HG03565 (cell line): ENCODE results near the gene FAM193A.
"Not testable (repeated sequence)": the region's sequence is repeated elsewhere in the genome, so short reads cannot be mapped to it uniquely, and the experiment has no call there.

Source experiments
- ATAC-seq: cut with Tn5 transposase; IDR thresholded peaks from one replicate; pipeline ENCODE4 v1.9.1; 2021; ENCODE audit warnings: mild to moderate bottlenecking, moderate library complexity; ENCODE audit not compliant: unreplicated experiment

Gene FAM193A

GRCh38 chr4:2536193-2537010, at the start of gene FAM193A:
TSS of gene FAM193A (plus strand) at chr4:2536647. CDS start at chr4:2536916, 269 bp downstream.
- ATAC-seq = peak; percentile 89

- ATAC-seq = no peak
Measured at GRCh38 chr4:2486981-2487380, 49.5 kb upstream of the FAM193A start.

GRCh38 chr4:2487632-2488031, 48.8 kb upstream of the FAM193A start:
- peak; percentile 50 for ATAC-seq

- no peak for ATAC-seq
Measured at GRCh38 chr4:2489081-2489805, 47.2 kb upstream of the FAM193A start.

- no peak for ATAC-seq
Measured at GRCh38 chr4:2489841-2490552, 46.5 kb upstream of the FAM193A start.

- no peak for ATAC-seq
Measured at GRCh38 chr4:2492970-2493369, 43.5 kb upstream of the FAM193A start.

- ATAC-seq = no peak
Measured at GRCh38 chr4:2494992-2495391, 41.5 kb upstream of the FAM193A start.

GRCh38 chr4:2497324-2497723, 39.1 kb upstream of the FAM193A start:
- ATAC-seq = no peak

- ATAC-seq = peak; percentile 88
Measured at GRCh38 chr4:2497931-2498330, 38.5 kb upstream of the FAM193A start.

GRCh38 chr4:2500547-2500946, 35.9 kb upstream of the FAM193A start:
- no peak for ATAC-seq

GRCh38 chr4:2501034-2501594, 35.3 kb upstream of the FAM193A start:
- no peak for ATAC-seq

- no peak for ATAC-seq
Measured at GRCh38 chr4:2503809-2504208, 32.6 kb upstream of the FAM193A start.

GRCh38 chr4:2507259-2507658, 29.2 kb upstream of the FAM193A start:
- ATAC-seq = no peak

GRCh38 chr4:2507855-2508254, 28.6 kb upstream of the FAM193A start:
- ATAC-seq = no peak

GRCh38 chr4:2510351-2511259, 25.8 kb upstream of the FAM193A start:
- ATAC-seq = no peak

- no peak for ATAC-seq
Measured at GRCh38 chr4:2511645-2512131, 24.8 kb upstream of the FAM193A start.

- ATAC-seq = no peak
Measured at GRCh38 chr4:2512396-2513135, 23.9 kb upstream of the FAM193A start.

- not testable (repeated sequence) for ATAC-seq
Measured at GRCh38 chr4:2514193-2514592, 22.3 kb upstream of the FAM193A start.

GRCh38 chr4:2514944-2515343, 21.5 kb upstream of the FAM193A start:
- ATAC-seq = not testable (repeated sequence)
